Right lobe of liver (tissue), 4 donors: ENCODE results near the gene IL1RAPL1.

ENCODE experiments used
- CTCF ChIP-seq, 4 donors: fragments of 200-600 bp in 3 of 4; fragments of 450-650 bp in 1 of 4; IDR thresholded peaks; one replicate each; pipeline versions ENCODE4 v1.5.1 to v1.8.0; 2016 to 2022; ENCODE audit warnings: antibody characterized with exemption in 4 of 4, mild to moderate bottlenecking in 2 of 4
- POLR2A ChIP-seq: fragments of 450-650 bp; IDR thresholded peaks from one replicate; pipeline ENCODE4 v1.6.1; 2017; ENCODE audit warnings: antibody characterized with exemption, mild to moderate bottlenecking
- donor health status: DM: no; HTN: no; CAD: no.
- donor health status: DM: no; HTN: no; CAD: no.
- donor health status: DM: no; HTN: yes; CAD: no.

GRCh38 chrX:28876901-28877300, 289.7 kb downstream of the IL1RAPL1 start:
- TF ChIP-seq CTCF (IDR thresholded peaks at IDR 0.05) (no peak), POLR2A (no peak)
